Measurements from ENCODE around the gene RTL3. TPM values are rescaled to one million over a fixed set of nuclear protein-coding genes. Genes with fewer than 3 reads are reported as not detected.

Gene RTL3
- total and polyA plus RNA-seq, 9 of the 15 experiments (the other 6 are each of a cell fraction or from before 2014, with no cell fraction given), result not detected

DNA sequence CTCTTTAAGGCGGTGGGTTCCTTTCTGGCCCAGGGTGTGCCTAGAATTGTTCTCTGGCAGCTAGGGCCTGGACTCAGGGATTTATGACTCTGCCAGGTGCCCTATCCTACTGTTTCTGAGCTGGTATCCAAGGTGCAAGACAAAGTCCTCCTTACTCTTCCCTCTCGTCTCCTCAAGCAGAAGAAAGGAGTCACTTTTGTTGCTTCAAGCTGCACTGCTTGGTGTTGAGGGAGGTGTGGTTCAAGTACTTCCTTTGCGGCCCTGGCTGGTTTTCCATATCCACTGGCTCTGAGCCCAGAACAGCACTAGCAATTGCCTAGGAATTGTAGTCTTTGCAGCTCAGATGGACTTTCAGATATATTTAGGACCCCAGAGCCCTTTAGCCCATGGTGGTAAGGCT lies 39.3 kb downstream of the RTL3 start (continued):
- no peak for TF ChIP-seq SRSF7 (optimal IDR thresholded peaks at IDR 0.05; ENCODE audit: low read depth, low read length)
- TF ChIP-seq, protein P1, sequence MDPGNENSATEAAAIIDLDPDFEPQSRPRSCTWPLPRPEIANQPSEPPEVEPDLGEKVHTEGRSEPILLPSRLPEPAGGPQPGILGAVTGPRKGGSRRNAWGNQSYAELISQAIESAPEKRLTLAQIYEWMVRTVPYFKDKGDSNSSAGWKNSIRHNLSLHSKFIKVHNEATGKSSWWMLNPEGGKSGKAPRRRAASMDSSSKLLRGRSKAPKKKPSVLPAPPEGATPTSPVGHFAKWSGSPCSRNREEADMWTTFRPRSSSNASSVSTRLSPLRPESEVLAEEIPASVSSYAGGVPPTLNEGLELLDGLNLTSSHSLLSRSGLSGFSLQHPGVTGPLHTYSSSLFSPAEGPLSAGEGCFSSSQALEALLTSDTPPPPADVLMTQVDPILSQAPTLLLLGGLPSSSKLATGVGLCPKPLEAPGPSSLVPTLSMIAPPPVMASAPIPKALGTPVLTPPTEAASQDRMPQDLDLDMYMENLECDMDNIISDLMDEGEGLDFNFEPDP (CRISPR knock-in tag; IDR thresholded peaks at IDR 0.05), result no peak
- no peak for TF ChIP-seq PTTG1 (tag; IDR thresholded peaks at IDR 0.05; ENCODE audit: low read depth)

DNA sequence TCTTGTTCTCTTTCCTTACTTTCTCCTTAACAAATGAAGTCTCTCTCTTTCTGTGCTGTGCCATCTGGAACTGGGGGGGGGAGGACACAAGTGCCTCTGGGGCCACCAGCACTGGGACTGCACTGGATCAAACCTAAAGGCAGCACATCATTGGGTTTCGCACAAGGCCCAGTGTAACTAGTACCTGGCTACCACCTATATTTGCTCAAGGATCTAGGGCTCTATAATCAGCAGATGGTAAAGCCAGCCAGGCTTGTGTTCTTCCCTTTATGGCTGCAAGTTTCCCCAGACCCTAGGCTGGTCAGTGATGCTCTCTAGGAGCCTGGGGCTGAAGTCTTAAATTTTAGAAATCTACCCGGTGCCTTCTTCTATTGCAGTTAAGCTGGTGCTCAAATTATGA lies 40.1 kb downstream of the RTL3 start:
- H3K36me3 ChIP-seq (ENCODE audit: control insufficient read depth, insufficient read depth, low read length), result no peaks in the 10 kb centered on the region
- H3K27me3 ChIP-seq (ENCODE audit: control insufficient read depth in 2 of 2, insufficient read depth in 2 of 2, low read length in 2 of 2), result no peaks in the 10 kb centered on the region
- in situ Hi-C loops (cut with MboI) (no loop called here), intact Hi-C loops (cut with micrococcal nuclease) (no loop called here)
- no TSS peak for BruUV-seq (replicated peaks)
- POLR2A ChIA-PET, result no interaction called here
- no peak overlapping the region for H3K4me2 ChIP-seq (ENCODE audit: insufficient read depth, low read length)
- no peaks in the 10 kb centered on the region for H3K79me2 ChIP-seq (ENCODE audit: control insufficient read depth, insufficient read depth, low read length)
- TF ChIP-seq C11orf30 (IDR thresholded peaks at IDR 0.05; ENCODE audit: low read depth) (no peak), ZNF347 (CRISPR knock-in tag; IDR thresholded peaks at IDR 0.05; ENCODE audit: low read depth) (no peak), ZNF668 (CRISPR knock-in tag; IDR thresholded peaks at IDR 0.05) (no peak), ZNF764 (CRISPR knock-in tag; IDR thresholded peaks at IDR 0.05; ENCODE audit: low read depth) (no peak), ELF1 (tag; IDR thresholded peaks at IDR 0.05) (no peak), CBX8 (IDR thresholded peaks at IDR 0.05; ENCODE audit: borderline replicate concordance, extremely low read depth, low read depth, low read length, poor library complexity, severe bottlenecking) (no peak), PYGO2 (tag; IDR thresholded peaks at IDR 0.05) (no peak), SMAD1 (IDR thresholded peaks at IDR 0.05; ENCODE audit: low read depth, low read length, partially characterized antibody) (no peak), SOX6 (IDR thresholded peaks at IDR 0.05) (no peak)
- TF ChIP-seq, protein P2, sequence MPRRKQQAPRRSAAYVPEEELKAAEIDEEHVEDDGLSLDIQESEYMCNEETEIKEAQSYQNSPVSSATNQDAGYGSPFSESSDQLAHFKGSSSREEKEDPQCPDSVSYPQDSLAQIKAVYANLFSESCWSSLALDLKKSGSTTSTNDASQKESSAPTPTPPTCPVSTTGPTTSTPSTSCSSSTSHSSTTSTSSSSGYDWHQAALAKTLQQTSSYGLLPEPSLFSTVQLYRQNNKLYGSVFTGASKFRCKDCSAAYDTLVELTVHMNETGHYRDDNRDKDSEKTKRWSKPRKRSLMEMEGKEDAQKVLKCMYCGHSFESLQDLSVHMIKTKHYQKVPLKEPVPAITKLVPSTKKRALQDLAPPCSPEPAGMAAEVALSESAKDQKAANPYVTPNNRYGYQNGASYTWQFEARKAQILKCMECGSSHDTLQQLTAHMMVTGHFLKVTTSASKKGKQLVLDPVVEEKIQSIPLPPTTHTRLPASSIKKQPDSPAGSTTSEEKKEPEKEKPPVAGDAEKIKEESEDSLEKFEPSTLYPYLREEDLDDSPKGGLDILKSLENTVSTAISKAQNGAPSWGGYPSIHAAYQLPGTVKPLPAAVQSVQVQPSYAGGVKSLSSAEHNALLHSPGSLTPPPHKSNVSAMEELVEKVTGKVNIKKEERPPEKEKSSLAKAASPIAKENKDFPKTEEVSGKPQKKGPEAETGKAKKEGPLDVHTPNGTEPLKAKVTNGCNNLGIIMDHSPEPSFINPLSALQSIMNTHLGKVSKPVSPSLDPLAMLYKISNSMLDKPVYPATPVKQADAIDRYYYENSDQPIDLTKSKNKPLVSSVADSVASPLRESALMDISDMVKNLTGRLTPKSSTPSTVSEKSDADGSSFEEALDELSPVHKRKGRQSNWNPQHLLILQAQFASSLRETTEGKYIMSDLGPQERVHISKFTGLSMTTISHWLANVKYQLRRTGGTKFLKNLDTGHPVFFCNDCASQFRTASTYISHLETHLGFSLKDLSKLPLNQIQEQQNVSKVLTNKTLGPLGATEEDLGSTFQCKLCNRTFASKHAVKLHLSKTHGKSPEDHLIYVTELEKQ (CRISPR knock-in tag; IDR thresholded peaks at IDR 0.05), result no peak
- TF ChIP-seq, protein P3, sequence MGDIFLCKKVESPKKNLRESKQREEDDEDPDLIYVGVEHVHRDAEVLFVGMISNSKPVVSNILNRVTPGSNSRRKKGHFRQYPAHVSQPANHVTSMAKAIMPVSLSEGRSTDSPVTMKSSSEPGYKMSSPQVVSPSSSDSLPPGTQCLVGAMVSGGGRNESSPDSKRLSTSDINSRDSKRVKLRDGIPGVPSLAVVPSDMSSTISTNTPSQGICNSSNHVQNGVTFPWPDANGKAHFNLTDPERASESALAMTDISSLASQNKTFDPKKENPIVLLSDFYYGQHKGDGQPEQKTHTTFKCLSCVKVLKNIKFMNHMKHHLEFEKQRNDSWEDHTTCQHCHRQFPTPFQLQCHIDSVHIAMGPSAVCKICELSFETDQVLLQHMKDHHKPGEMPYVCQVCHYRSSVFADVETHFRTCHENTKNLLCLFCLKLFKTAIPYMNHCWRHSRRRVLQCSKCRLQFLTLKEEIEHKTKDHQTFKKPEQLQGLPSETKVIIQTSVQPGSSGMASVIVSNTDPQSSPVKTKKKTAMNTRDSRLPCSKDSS (IDR thresholded peaks at IDR 0.05; ENCODE audit: low read depth, partially characterized antibody), result no peak
- ATAC-seq (no peak), FAIRE-seq (no peak), DNase-seq (ENCODE audit: extremely low read depth in 1 of 4, low spot score in 3 of 4) (no peak)
- H3K4me3 ChIP-seq, result no peak overlapping the region
- H2AFZ ChIP-seq (ENCODE audit: low read depth, low read length), result no peak overlapping the region
- H4K20me1 ChIP-seq (replicated peaks; ENCODE audit: control insufficient read depth, insufficient read depth, low read length), result no peaks in the 10 kb centered on the region
- CTCF ChIA-PET (ENCODE audit: low intra/inter-chr PET ratio), result no interaction called here
- no peaks in the 10 kb centered on the region for H3K4me1 ChIP-seq (replicated peaks in 1 of 2; ENCODE audit: control insufficient read depth in 2 of 2, insufficient read depth in 2 of 2, low read length in 2 of 2)
- H3K9me3 ChIP-seq (replicated peaks; ENCODE audit: control insufficient read depth, insufficient read depth, low read depth, low read length), result no peaks in the 10 kb centered on the region
- no peak overlapping the region for H3K27ac ChIP-seq (ENCODE audit: extremely low read depth, low read depth, low read length)
- no peak overlapping the region for H3K9ac ChIP-seq (ENCODE audit: insufficient read depth in 1 of 2, low read depth in 2 of 2, low read length in 2 of 2)
- WGBS (ENCODE audit: insufficient coverage, low coverage, missing lambda C conversion rate), result 8% methylated on average over 2 of the region's 2 CpGs
- no peaks in the 10 kb centered on the region for H3K9me1 ChIP-seq (ENCODE audit: control insufficient read depth, insufficient read depth, low read length)

All from K562 (cell line).